ENCODE results near the gene SLC22A6.

SLC22A6 gene

GRCh38 chr11:62962391-62962790, 22.4 kb downstream of the SLC22A6 start:
- Histone ChIP-seq H3F3A (ENCODE audit: insufficient read depth, low read length) (no peaks in the 10 kb centered on the region), H3K9ac (ENCODE audit: low read length) (no peak overlapping the region), H3K9me2 (ENCODE audit: low read depth, low read length) (no peaks in the 10 kb centered on the region), H3K4me1 (ENCODE audit: insufficient read depth, low read length, severe bottlenecking) (no peaks in the 10 kb centered on the region), H4K20me1 (ENCODE audit: insufficient read depth, low read length) (no peaks in the 10 kb centered on the region), H2AFZ (ENCODE audit: low read length) (no peak overlapping the region), H3K27me3 (ENCODE audit: insufficient read depth, low read length) (no peaks in the 10 kb centered on the region; the same call in 1 of the 2 replicates), H3K79me2 (ENCODE audit: insufficient read depth, low read length) (no peaks in the 10 kb centered on the region), H3K4me2 (ENCODE audit: low read length) (no peak overlapping the region), H3K36me3 (ENCODE audit: insufficient read depth, low read length) (no peaks in the 10 kb centered on the region), H3K9me3 (ENCODE audit: low read length) (no peaks in the 10 kb centered on the region), H3K4me3 (ENCODE audit: low read depth, low read length, poor library complexity, severe bottlenecking) (no peak overlapping the region), H3K27ac (ENCODE audit: low read depth, low read length, poor library complexity, severe bottlenecking) (no peak overlapping the region)
- TF ChIP-seq EZH2 (IDR thresholded peaks at IDR 0.05; ENCODE audit: borderline replicate concordance, low read length) = no peak
- TF ChIP-seq, protein P1, sequence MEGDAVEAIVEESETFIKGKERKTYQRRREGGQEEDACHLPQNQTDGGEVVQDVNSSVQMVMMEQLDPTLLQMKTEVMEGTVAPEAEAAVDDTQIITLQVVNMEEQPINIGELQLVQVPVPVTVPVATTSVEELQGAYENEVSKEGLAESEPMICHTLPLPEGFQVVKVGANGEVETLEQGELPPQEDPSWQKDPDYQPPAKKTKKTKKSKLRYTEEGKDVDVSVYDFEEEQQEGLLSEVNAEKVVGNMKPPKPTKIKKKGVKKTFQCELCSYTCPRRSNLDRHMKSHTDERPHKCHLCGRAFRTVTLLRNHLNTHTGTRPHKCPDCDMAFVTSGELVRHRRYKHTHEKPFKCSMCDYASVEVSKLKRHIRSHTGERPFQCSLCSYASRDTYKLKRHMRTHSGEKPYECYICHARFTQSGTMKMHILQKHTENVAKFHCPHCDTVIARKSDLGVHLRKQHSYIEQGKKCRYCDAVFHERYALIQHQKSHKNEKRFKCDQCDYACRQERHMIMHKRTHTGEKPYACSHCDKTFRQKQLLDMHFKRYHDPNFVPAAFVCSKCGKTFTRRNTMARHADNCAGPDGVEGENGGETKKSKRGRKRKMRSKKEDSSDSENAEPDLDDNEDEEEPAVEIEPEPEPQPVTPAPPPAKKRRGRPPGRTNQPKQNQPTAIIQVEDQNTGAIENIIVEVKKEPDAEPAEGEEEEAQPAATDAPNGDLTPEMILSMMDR (IDR thresholded peaks at IDR 0.05; ENCODE audit: low read length) = no peak

GRCh38 chr11:62961017-62961570, 23.7 kb downstream of the SLC22A6 start:
- Histone ChIP-seq H3K4me1 (ENCODE audit: insufficient read depth, low read length, severe bottlenecking) (no peaks in the 10 kb centered on the region), H2AFZ (ENCODE audit: low read length) (no peak overlapping the region), H4K20me1 (ENCODE audit: insufficient read depth, low read length) (no peaks in the 10 kb centered on the region), H3K79me2 (ENCODE audit: insufficient read depth, low read length) (no peaks in the 10 kb centered on the region), H3K4me3 (ENCODE audit: low read depth, low read length, poor library complexity, severe bottlenecking) (no peak overlapping the region), H3F3A (ENCODE audit: insufficient read depth, low read length) (no peaks in the 10 kb centered on the region), H3K27ac (ENCODE audit: low read depth, low read length, poor library complexity, severe bottlenecking) (no peak overlapping the region), H3K4me2 (ENCODE audit: low read length) (no peak overlapping the region), H3K27me3 (ENCODE audit: insufficient read depth, low read length) (no peaks in the 10 kb centered on the region; the same call in 1 of the 2 replicates), H3K36me3 (ENCODE audit: insufficient read depth, low read length) (no peaks in the 10 kb centered on the region), H3K9me3 (ENCODE audit: low read length) (no peaks in the 10 kb centered on the region), H3K9me2 (ENCODE audit: low read depth, low read length) (no peaks in the 10 kb centered on the region), H3K9ac (ENCODE audit: low read length) (no peak overlapping the region)
- TF ChIP-seq, protein P1 (IDR thresholded peaks at IDR 0.05; ENCODE audit: low read length) = no peak
- no peak for TF ChIP-seq EZH2 (IDR thresholded peaks at IDR 0.05; ENCODE audit: borderline replicate concordance, low read length)

- H2AFZ ChIP-seq (ENCODE audit: low read length) = no peak overlapping the region
- no peaks in the 10 kb centered on the region for H3K4me1 ChIP-seq (ENCODE audit: insufficient read depth, low read length, severe bottlenecking)
- H3K36me3 ChIP-seq (ENCODE audit: insufficient read depth, low read length) = no peaks in the 10 kb centered on the region
- H3K27ac ChIP-seq (ENCODE audit: low read depth, low read length, poor library complexity, severe bottlenecking) = no peak overlapping the region
- H3K4me3 ChIP-seq (ENCODE audit: low read depth, low read length, poor library complexity, severe bottlenecking) = no peak overlapping the region
- H4K20me1 ChIP-seq (ENCODE audit: insufficient read depth, low read length) = no peaks in the 10 kb centered on the region
- H3K9ac ChIP-seq (ENCODE audit: low read length) = no peak overlapping the region
- no peak for TF ChIP-seq EZH2 (IDR thresholded peaks at IDR 0.05; ENCODE audit: borderline replicate concordance, low read length)
- TF ChIP-seq, protein P1 (IDR thresholded peaks at IDR 0.05; ENCODE audit: low read length) = no peak
- H3K9me2 ChIP-seq (ENCODE audit: low read depth, low read length) = no peaks in the 10 kb centered on the region
- no peaks in the 10 kb centered on the region for H3K27me3 ChIP-seq (ENCODE audit: insufficient read depth, low read length)
- no peak overlapping the region for H3K4me2 ChIP-seq (ENCODE audit: low read length)
- H3K9me3 ChIP-seq (ENCODE audit: low read length) = no peaks in the 10 kb centered on the region
- H3F3A ChIP-seq (ENCODE audit: insufficient read depth, low read length) = no peaks in the 10 kb centered on the region
- no peaks in the 10 kb centered on the region for H3K79me2 ChIP-seq (ENCODE audit: insufficient read depth, low read length)
Observed at GRCh38 chr11:62959422-62959980, 25.3 kb downstream of the SLC22A6 start.

Measured in OCI-LY1 (cell line).